IPS-18a (cell line): ENCODE results near the gene C19orf67.
"Not testable (repeated sequence)": the region's sequence is repeated elsewhere in the genome, so short reads cannot be mapped to it uniquely, and the experiment has no call there.

Source experiments
- H3K27ac ChIP-seq: one replicate; pipeline ENCODE4 v1.5.1; 2013; ENCODE audit warnings: low read length
- H3K27me3 ChIP-seq: one replicate; pipeline ENCODE4 v1.6.1; 2013; ENCODE audit warnings: mild to moderate bottlenecking, low read length; ENCODE audit not compliant: control insufficient read depth, insufficient read depth
- H3K36me3 ChIP-seq: one replicate; pipeline ENCODE4 v1.6.1; 2013; ENCODE audit warnings: low read depth, low read length; ENCODE audit not compliant: control insufficient read depth
- H3K4me1 ChIP-seq: one replicate; pipeline ENCODE4 v1.6.1; 2013; ENCODE audit warnings: low read depth, low read length; ENCODE audit not compliant: control insufficient read depth
- H3K4me3 ChIP-seq: one replicate; pipeline ENCODE4 v1.5.1; 2013; ENCODE audit warnings: low read length
- H3K9ac ChIP-seq: one replicate; pipeline ENCODE4 v1.6.1; 2013; ENCODE audit warnings: mild to moderate bottlenecking, low read length, moderate library complexity
- H3K9me3 ChIP-seq: one replicate; pipeline ENCODE4 v1.6.1; 2013; ENCODE audit warnings: low read depth, low read length; ENCODE audit not compliant: control insufficient read depth

The C19orf67 gene

GRCh38 chr19:14050961-14051360 is 34.6 kb downstream of the C19orf67 start:
- not testable (repeated sequence) for H3K9ac ChIP-seq, H3K27ac ChIP-seq, H3K27me3 ChIP-seq, H3K9me3 ChIP-seq, H3K4me1 ChIP-seq, H3K36me3 ChIP-seq, H3K4me3 ChIP-seq

- no peak overlapping the region for H3K4me3 ChIP-seq
- no peaks in the 10 kb centered on the region for H3K36me3 ChIP-seq
These were observed 35.1 kb downstream of the C19orf67 start for GRCh38 chr19:14050512-14050911.

GRCh38 chr19:14048443-14049153 is 37.0 kb downstream of the C19orf67 start:
- Histone ChIP-seq H3K36me3 (no peaks in the 10 kb centered on the region), H3K4me3 (no peak overlapping the region), H3K27ac (no peak overlapping the region), H3K4me1 (no peaks in the 10 kb centered on the region), H3K9ac (no peak overlapping the region), H3K27me3 (no peaks in the 10 kb centered on the region), H3K9me3 (peaks cover 3% of the 10 kb centered on the region)

More at GRCh38 chr19:14050512-14050911, 35.1 kb downstream of the C19orf67 start:
- no peaks in the 10 kb centered on the region for H3K4me1 ChIP-seq
- H3K9me3 ChIP-seq: peaks cover 3% of the 10 kb centered on the region
- no peak overlapping the region for H3K27ac ChIP-seq
- H3K27me3 ChIP-seq: no peaks in the 10 kb centered on the region
- H3K9ac ChIP-seq: no peak overlapping the region

GRCh38 chr19:14047866-14048265 is 37.7 kb downstream of the C19orf67 start:
- not testable (repeated sequence) for H3K27me3 ChIP-seq, H3K36me3 ChIP-seq, H3K27ac ChIP-seq, H3K4me3 ChIP-seq, H3K4me1 ChIP-seq, H3K9ac ChIP-seq, H3K9me3 ChIP-seq

GRCh38 chr19:14042659-14043608 is 42.6 kb downstream of the C19orf67 start:
- H3K36me3 ChIP-seq, H3K4me1 ChIP-seq, H3K27me3 ChIP-seq, H3K9me3 ChIP-seq, H3K4me3 ChIP-seq: not testable (repeated sequence)
- Histone ChIP-seq H3K9ac (peak overlapping the region; percentile 62), H3K27ac (peak overlapping the region; percentile 76)

- H3K4me1 ChIP-seq: no peaks in the 10 kb centered on the region
- no peak overlapping the region for H3K27ac ChIP-seq
- H3K27me3 ChIP-seq: no peaks in the 10 kb centered on the region
- H3K4me3 ChIP-seq: no peak overlapping the region
- no peaks in the 10 kb centered on the region for H3K9me3 ChIP-seq
- no peak overlapping the region for H3K9ac ChIP-seq
- H3K36me3 ChIP-seq: no peaks in the 10 kb centered on the region
These were observed 46.4 kb downstream of the C19orf67 start for GRCh38 chr19:14039181-14039580.

- H3K9ac ChIP-seq: no peak overlapping the region
- H3K36me3 ChIP-seq: no peaks in the 10 kb centered on the region
- no peak overlapping the region for H3K27ac ChIP-seq
- peaks cover 13% of the 10 kb centered on the region for H3K27me3 ChIP-seq
- H3K4me3 ChIP-seq: no peak overlapping the region
- no peaks in the 10 kb centered on the region for H3K9me3 ChIP-seq
- H3K4me1 ChIP-seq: peaks cover 5% of the 10 kb centered on the region
These were observed 49.9 kb downstream of the C19orf67 start for GRCh38 chr19:14035706-14036105.

GRCh38 chr19:14035159-14035558 is 50.4 kb downstream of the C19orf67 start:
- not testable (repeated sequence) for H3K9me3 ChIP-seq, H3K36me3 ChIP-seq, H3K4me3 ChIP-seq, H3K27ac ChIP-seq, H3K9ac ChIP-seq, H3K4me1 ChIP-seq
- peaks cover 18% of the 10 kb centered on the region for H3K27me3 ChIP-seq

- Histone ChIP-seq H3K9me3 (no peaks in the 10 kb centered on the region), H3K4me1 (peaks cover 5% of the 10 kb centered on the region), H3K27ac (no peak overlapping the region), H3K4me3 (no peak overlapping the region), H3K36me3 (no peaks in the 10 kb centered on the region), H3K9ac (no peak overlapping the region), H3K27me3 (peaks cover 21% of the 10 kb centered on the region)
These were observed 51.6 kb downstream of the C19orf67 start for GRCh38 chr19:14033946-14034345.

GRCh38 chr19:14031719-14032480 is 53.7 kb downstream of the C19orf67 start, which contains the start of gene IL27RA:
Gene IL27RA (plus strand): TSS chr19:14031762. CDS start chr19:14031873, 111 bp downstream.
- H3K27ac ChIP-seq: no peak within 1 kb of the TSS
- H3K4me3 ChIP-seq: peak within 1 kb of the TSS; percentile 82
- H3K27me3 ChIP-seq: peaks cover 21% of the 10 kb centered on the region
- no peaks in the 10 kb centered on the region for H3K9me3 ChIP-seq
- peak within 1 kb of the TSS; percentile 58 for H3K9ac ChIP-seq
- H3K4me1 ChIP-seq: peaks cover 5% of the 10 kb centered on the region
- H3K36me3 ChIP-seq: no peaks in the 10 kb centered on the region
